HG03378 (cell line): ENCODE results near the gene PLPP2.
"Not testable (repeated sequence)": the region's sequence is repeated elsewhere in the genome, so short reads cannot be mapped to it uniquely, and the experiment has no call there.

ENCODE experiments used
- ATAC-seq: cut with Tn5 transposase; IDR thresholded peaks from one replicate; pipeline ENCODE4 v1.9.1; 2021; ENCODE audit warnings: mild to moderate bottlenecking, moderate library complexity; ENCODE audit not compliant: unreplicated experiment

The PLPP2 gene

GRCh38 chr19:275000-275399 is 16.2 kb downstream of the PLPP2 start:
- ATAC-seq, result no peak

GRCh38 chr19:273393-273792 is 17.8 kb downstream of the PLPP2 start:
- ATAC-seq, result no peak

GRCh38 chr19:271856-272255 is 19.3 kb downstream of the PLPP2 start:
- ATAC-seq, result no peak

GRCh38 chr19:270766-271318 is 20.4 kb downstream of the PLPP2 start:
- not testable (repeated sequence) for ATAC-seq

GRCh38 chr19:269241-269640 is 22.0 kb downstream of the PLPP2 start:
- no peak for ATAC-seq

- ATAC-seq, result no peak
These were observed 29.1 kb downstream of the PLPP2 start for GRCh38 chr19:262125-262524.

- ATAC-seq, result not testable (repeated sequence)
These were observed 34.4 kb downstream of the PLPP2 start for GRCh38 chr19:256804-257203.

GRCh38 chr19:252421-253186 is 38.6 kb downstream of the PLPP2 start:
- ATAC-seq, result not testable (repeated sequence)

GRCh38 chr19:246551-246950 is 44.7 kb downstream of the PLPP2 start:
- no peak for ATAC-seq

- ATAC-seq, result not testable (repeated sequence)
These were observed 45.3 kb downstream of the PLPP2 start for GRCh38 chr19:245900-246299.

- no peak for ATAC-seq
These were observed 45.7 kb downstream of the PLPP2 start for GRCh38 chr19:245457-245856.
